NK-92 (cell line): Measurements from ENCODE around the gene CIZ1.
A peak's percentile ranks its signal among the peaks of the same experiment; 100 is the strongest.

Source experiments
- DNase-seq: peaks from one replicate; lab custom pipeline; 2025; ENCODE audit not compliant: unreplicated experiment; lab: John Stamatoyannopoulos, UW

CIZ1 gene

GRCh38 chr9:128164307-128164885, 27.0 kb downstream of the CIZ1 start:
- DNase-seq, result no peak

- DNase-seq, result no peak
Observed at GRCh38 chr9:128163523-128164306, 27.7 kb downstream of the CIZ1 start.

DNA sequence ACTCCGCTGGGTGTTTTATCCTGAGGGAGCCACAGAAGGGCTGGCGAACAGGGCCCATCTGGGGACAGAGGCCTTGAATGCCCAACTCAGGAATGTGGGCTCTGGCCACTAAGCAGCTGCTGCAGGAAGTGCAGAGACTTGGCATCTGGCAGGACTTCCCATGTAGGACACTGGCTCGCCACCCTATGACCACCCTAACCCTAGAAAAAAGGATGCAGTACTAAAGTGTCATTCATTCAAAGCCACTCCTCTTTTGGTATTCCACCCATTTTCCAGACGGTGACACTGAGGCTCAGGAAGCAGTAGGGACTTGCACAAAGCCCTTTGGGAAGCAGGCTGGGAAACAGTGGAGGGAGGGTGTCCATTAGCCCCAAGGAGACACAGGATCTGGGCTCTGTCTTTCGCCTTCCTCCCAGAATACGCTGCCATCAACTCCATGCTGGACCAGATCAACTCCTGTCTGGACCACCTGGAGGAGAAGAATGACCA, 28.3 kb downstream of the CIZ1 start:
- no peak for DNase-seq

DNA sequence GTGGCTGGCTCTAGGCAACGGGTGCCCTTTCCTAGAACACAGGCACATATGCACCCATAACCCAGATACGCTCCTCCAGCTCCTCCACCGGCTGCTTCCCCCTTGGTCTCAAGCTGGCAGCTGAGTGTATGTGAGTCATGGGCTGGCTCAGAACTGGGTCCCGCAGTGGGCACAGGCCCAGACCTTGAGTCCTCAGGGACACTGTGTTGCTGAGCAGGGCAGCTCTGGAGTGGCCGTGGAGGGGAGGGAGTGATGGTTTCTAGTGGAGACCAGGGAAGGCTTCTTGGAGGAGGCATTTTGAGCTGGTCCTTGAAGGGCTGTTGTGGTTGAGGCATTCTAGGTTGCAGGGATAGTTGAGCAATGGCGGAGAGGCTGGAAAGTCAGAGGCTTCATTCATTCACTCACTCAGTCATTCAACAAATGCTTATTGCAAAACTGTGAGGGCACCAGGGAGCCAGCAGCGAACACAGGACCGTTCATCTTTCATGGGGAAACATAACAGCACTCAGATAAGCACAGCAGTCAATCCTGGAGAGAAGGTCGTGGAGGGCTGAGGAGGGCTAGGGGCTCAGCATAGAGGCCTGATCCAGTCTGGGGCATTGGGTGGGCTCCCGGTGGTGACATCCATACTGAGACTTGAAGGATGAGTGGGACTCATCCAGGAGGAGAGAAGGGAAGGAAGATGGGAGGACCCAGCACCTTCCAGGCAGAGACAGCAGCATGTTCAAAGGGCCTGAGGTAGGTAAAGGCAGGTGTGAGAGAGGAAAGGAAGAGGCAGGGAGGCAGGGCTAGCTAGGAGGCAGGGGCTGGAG, 29.0 kb downstream of the CIZ1 start:
- no peak for DNase-seq

- no peak for DNase-seq
Observed at GRCh38 chr9:128161215-128161902, 30.0 kb downstream of the CIZ1 start.

DNA sequence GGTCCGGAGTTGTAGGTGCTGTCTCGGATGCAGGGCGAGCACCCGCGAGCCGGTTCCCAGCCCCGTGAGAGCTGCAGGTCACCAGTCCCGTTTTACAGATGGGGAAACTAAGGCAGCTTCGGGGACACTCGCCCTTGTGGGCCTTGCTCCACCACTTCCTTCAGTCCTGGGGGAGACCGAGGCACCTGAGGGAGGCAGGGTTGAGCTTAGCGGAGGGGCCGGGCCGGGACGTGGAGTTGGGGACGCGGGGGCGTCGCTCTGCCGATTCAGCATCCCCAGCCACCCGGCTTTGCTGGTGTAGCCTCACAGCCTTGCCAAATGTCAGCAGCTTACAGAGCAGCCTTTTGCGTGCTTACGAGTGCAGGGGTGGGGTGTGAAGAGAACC, 30.8 kb downstream of the CIZ1 start:
- DNase-seq, result no peak

DNA sequence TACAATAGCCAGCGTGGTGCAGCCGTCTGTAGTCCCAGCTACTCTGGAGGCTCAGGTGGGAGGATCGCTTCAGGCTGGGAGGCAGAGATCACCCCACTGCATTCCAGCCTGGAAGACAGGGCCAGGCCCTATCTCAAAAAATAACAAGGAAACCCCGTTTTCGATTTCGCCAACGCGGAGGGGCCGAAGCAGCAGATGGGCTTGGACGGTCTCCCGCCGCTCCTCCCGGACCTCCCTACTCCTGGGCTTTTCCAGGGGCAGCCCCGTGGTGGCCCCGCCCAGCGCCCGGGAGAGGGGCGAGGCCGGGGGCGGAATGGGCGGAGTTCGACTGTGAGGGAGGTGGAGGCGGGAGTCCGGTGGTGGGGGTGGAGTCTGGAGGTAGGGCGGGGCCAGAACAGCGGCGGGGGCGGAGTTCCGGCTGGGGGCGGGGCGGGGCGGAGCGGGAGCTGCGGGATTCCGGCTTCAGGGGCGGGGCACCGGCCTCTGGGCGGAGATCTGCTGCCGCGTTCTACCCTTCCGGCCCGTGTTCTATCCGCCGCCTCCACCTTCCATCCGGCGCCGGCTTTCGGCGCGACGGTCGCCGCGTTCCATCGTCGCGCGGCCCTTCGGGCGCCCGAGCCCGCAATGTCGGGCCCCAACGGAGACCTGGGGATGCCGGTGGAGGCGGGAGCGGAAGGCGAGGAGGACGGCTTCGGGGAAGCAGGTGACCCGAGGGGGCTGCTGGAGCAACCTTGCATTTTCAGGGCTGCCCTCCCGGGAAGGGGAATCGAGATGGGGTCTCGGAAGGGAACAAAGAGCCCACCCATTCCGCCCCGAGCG, 31.4 kb downstream of the CIZ1 start, which contains the start of gene BBLN:
TSS of gene BBLN (plus strand) at position 482 of the 819 bp plus-strand sequence. CDS start at position 625, 143 bp downstream.
- peak; percentile 39 for DNase-seq

- DNase-seq, result no peak
Observed at GRCh38 chr9:128159522-128159783, 31.9 kb downstream of the CIZ1 start.

DNA sequence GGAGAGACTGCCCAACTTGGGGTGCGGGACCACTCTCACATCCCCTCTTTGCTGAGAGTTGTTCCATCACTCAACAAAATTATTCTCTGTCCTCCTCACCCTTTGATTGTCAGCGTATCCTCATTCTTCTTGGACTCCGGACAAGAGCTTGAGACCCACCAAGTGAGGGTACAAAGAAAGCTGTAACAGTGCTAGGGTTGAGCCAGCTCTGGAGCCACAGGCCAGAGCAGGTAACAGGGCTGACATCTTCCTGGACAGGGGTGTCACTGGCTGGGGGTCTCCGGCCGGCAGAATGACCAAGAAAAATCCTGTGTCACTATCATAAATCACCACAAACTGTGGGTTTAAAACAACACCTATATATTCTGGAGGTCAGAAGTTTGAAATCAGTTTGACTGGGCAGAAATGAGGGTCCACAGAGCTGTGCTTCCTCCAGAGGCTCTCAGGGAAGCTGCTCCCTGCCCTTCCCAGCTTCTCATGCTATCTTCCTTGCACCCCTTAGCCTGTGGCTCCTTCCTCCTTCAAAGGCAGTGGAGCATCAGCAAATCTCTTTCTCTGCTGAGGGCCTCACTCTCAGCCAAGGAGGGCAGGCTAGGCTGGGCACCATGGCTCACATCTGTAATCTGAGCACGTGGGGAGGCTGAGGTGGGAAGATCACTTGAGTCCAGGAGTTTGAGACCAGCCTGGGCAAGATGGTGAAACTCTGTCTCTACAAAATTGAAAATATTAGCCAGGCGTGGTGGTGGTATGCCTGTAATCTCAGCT, 35.5 kb downstream of the CIZ1 start:
- no peak for DNase-seq

- DNase-seq, result no peak
Observed at GRCh38 chr9:128153947-128154695, 37.3 kb downstream of the CIZ1 start.

DNA sequence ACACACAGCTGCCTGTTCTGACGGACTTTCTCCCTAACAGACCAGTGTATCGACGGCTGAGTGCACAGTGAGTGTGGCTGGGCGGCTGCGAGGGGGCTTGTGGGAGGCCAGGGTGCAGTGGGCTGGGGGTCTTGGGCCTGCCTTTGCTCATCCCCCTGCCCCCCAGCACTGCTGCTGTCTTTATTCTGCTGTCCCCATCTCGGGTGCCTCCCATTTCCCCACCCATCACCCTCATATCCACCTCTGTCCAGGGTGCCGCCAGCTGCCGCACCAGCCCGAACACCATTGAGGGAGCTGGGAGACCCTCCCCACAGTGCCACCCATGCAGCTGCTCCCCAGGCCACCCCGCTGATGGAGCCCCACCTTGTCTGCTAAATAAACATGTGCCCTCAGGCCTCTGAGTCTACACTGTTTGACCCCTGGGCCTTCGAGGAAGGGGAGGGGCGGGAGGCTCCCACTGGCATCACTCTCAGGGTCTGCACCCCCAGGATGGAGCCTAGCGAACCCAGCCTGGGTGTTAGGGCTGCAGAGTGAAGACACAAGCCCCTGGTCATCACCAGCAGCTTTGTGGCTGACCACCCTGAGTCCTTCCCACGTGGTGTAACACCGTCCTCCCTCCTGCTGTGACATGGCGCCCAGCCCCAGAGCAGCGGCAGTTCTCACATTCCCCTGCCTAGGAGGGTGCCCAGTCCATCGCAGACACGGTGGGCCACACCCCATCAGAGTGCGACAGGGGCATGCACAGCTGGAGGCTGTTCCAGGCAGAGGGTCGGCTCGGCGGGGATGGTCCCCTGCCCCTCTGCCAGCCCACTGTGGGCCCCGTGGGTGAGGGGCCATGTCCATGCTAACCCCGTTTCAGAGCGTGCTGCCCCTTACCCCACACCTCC, 38.1 kb downstream of the CIZ1 start:
- no peak for DNase-seq

DNA sequence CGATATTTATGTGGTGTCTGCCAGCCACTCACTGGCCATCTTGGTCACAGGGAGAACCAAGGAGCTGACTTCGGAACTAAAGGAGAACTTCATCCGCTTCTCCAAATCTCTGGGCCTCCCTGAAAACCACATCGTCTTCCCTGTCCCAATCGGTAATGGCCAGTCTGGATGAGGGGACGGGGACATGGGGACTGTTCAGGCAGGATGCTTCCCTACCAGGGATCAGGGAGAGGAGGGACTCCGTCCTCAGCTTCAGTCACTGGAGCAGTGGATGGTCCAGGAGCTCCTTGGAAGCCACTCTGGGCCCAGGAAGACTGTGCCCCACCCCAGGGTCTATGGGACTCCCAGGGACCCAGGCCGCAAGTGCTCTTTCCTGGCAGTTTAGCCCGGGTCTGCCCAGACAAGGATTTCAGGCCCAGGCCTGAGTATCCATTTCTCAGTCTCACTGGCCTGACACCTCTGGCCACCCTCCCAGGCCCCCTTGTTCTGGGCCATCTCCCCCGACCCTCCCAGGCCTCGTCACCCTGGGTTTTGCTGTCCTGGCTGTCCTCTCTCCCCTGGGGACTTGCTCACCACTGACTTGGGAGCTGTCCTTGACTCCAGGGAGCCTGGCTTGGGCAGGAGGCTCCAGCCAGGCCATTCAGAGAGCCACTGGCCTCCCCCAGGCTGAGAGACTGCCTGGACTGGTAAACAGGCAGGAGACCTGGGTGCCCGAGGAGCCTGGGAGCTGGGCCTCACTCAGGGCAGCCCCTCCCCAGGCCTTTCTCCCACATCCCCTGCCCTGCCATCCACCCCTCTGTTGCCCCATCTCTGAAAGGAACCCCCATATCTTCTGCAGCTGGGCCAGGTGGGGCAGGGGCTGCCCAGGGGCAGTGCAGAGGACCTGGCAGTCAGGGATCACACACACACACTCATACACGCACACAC, 39.0 kb downstream of the CIZ1 start:
- no peak for DNase-seq

GRCh38 chr9:128151309-128152132, 39.9 kb downstream of the CIZ1 start:
- DNase-seq, result no peak

- no peak for DNase-seq
Observed at GRCh38 chr9:128150594-128151308, 40.6 kb downstream of the CIZ1 start.

- no peak for DNase-seq
Observed at GRCh38 chr9:128149951-128150593, 41.3 kb downstream of the CIZ1 start.
